IPS-11a (cell line): ENCODE measurements around the gene DTNB.
"Not testable (repeated sequence)": the region's sequence is repeated elsewhere in the genome, so short reads cannot be mapped to it uniquely, and the experiment has no call there.

Experiments
- H3K4me3 ChIP-seq: one replicate; pipeline ENCODE4 v1.5.1; 2013; ENCODE audit warnings: low read depth, low read length, control low read depth

The DTNB gene

GRCh38 chr2:25426326-25426725 lies 247.1 kb downstream of the DTNB start:
- H3K4me3 ChIP-seq: no peak overlapping the region

- H3K4me3 ChIP-seq: no peak overlapping the region
These were observed 248.8 kb downstream of the DTNB start for GRCh38 chr2:25424426-25425028.

GRCh38 chr2:25421820-25422411 lies 251.5 kb downstream of the DTNB start:
- no peak overlapping the region for H3K4me3 ChIP-seq

- no peak overlapping the region for H3K4me3 ChIP-seq
These were observed 252.1 kb downstream of the DTNB start for GRCh38 chr2:25421289-25421688.

GRCh38 chr2:25420820-25421237 lies 252.5 kb downstream of the DTNB start:
- no peak overlapping the region for H3K4me3 ChIP-seq

GRCh38 chr2:25419678-25420242 lies 253.6 kb downstream of the DTNB start:
- H3K4me3 ChIP-seq: no peak overlapping the region

- H3K4me3 ChIP-seq: no peak overlapping the region
These were observed 254.3 kb downstream of the DTNB start for GRCh38 chr2:25418944-25419677.

GRCh38 chr2:25417715-25418369 lies 255.5 kb downstream of the DTNB start:
- H3K4me3 ChIP-seq: no peak overlapping the region

- no peak overlapping the region for H3K4me3 ChIP-seq
These were observed 256.7 kb downstream of the DTNB start for GRCh38 chr2:25416674-25417073.

GRCh38 chr2:25414781-25415180 lies 258.6 kb downstream of the DTNB start:
- no peak overlapping the region for H3K4me3 ChIP-seq

- H3K4me3 ChIP-seq: not testable (repeated sequence)
These were observed 260.0 kb downstream of the DTNB start for GRCh38 chr2:25413409-25413808.

- no peak overlapping the region for H3K4me3 ChIP-seq
These were observed 261.6 kb downstream of the DTNB start for GRCh38 chr2:25411753-25412152.

GRCh38 chr2:25411281-25411680 lies 262.1 kb downstream of the DTNB start:
- no peak overlapping the region for H3K4me3 ChIP-seq

GRCh38 chr2:25410370-25410769 lies 263.0 kb downstream of the DTNB start:
- H3K4me3 ChIP-seq: no peak overlapping the region

GRCh38 chr2:25409468-25409867 lies 263.9 kb downstream of the DTNB start:
- no peak overlapping the region for H3K4me3 ChIP-seq

GRCh38 chr2:25409044-25409443 lies 264.3 kb downstream of the DTNB start:
- H3K4me3 ChIP-seq: no peak overlapping the region

GRCh38 chr2:25405611-25406295 lies 267.6 kb downstream of the DTNB start:
- H3K4me3 ChIP-seq: no peak overlapping the region

- H3K4me3 ChIP-seq: not testable (repeated sequence)
These were observed 270.1 kb downstream of the DTNB start for GRCh38 chr2:25403120-25403760.

- no peak overlapping the region for H3K4me3 ChIP-seq
These were observed 270.9 kb downstream of the DTNB start for GRCh38 chr2:25402477-25402876.

- H3K4me3 ChIP-seq: no peak overlapping the region
These were observed 271.9 kb downstream of the DTNB start for GRCh38 chr2:25401307-25402026.
